Measurements from ENCODE around the gene DNM2. TPM values are rescaled to one million over a fixed set of nuclear protein-coding genes. Genes with fewer than 3 reads are reported as not detected.

DNM2 gene
- total RNA-seq, 1 experiment from 2014 or later: 125 TPM

DNA sequence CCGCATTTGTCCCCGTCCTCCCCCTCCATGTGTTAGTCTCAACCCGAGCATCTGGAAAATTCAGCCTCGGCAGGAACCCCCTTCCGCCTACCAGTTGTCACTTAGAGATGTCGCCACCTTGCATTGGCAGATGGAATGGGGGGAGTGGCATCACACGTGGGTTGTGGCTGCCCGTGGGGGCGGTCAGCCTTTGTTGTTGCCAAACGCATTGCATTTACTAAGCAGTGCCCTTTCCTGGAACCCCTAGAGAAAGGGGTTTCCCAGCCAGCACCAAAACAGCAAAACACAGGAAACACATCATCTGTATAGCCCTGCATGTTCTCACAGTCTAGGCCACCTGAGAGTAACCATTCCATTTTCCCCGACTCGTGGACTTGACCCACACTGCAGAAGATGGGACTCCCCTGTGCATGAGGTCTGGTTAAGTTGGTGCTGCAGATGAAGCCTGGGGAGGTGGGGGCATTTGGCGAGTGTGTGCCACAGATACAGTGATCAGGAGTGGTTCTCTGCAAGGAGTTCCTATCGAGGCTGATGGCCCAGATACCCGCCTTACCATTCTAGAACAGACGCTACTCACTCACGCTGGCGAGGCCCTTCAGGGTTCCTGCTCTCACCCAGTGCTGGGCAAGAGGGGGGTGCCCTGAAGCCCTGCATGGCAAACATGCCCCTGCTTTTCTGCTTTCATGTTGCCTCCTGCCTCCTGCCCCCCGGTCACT, 79.8 kb downstream of the DNM2 start:
- no TSS peak for BruUV-seq (replicated peaks)
- DNase-seq (ENCODE audit: low read depth, low spot score): no peak
- ChIA-PET POLR2A (no interaction called here), CTCF (no interaction called here)
- intact Hi-C loops (cut with micrococcal nuclease; ENCODE audit: unreplicated experiment) (no loop called here), in situ Hi-C loops (cut with HindIII; ENCODE audit: low pct_unique_long_range_greater_than_20kb, low sequenced_read_pairs) (no loop called here)
- no peak for TF ChIP-seq POLR2AphosphoS5 (IDR thresholded peaks at IDR 0.05; ENCODE audit: low read depth, low read length)
- TF ChIP-seq SIN3A (IDR thresholded peaks at IDR 0.05; ENCODE audit: borderline replicate concordance, insufficient read depth, low read depth, low read length): no peak
- no peak for TF ChIP-seq CTCF (IDR thresholded peaks at IDR 0.05)
- TF ChIP-seq, protein P1, sequence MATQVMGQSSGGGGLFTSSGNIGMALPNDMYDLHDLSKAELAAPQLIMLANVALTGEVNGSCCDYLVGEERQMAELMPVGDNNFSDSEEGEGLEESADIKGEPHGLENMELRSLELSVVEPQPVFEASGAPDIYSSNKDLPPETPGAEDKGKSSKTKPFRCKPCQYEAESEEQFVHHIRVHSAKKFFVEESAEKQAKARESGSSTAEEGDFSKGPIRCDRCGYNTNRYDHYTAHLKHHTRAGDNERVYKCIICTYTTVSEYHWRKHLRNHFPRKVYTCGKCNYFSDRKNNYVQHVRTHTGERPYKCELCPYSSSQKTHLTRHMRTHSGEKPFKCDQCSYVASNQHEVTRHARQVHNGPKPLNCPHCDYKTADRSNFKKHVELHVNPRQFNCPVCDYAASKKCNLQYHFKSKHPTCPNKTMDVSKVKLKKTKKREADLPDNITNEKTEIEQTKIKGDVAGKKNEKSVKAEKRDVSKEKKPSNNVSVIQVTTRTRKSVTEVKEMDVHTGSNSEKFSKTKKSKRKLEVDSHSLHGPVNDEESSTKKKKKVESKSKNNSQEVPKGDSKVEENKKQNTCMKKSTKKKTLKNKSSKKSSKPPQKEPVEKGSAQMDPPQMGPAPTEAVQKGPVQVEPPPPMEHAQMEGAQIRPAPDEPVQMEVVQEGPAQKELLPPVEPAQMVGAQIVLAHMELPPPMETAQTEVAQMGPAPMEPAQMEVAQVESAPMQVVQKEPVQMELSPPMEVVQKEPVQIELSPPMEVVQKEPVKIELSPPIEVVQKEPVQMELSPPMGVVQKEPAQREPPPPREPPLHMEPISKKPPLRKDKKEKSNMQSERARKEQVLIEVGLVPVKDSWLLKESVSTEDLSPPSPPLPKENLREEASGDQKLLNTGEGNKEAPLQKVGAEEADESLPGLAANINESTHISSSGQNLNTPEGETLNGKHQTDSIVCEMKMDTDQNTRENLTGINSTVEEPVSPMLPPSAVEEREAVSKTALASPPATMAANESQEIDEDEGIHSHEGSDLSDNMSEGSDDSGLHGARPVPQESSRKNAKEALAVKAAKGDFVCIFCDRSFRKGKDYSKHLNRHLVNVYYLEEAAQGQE (IDR thresholded peaks at IDR 0.05; ENCODE audit: insufficient read depth in 1 of 2, low read depth in 2 of 2, low read length in 1 of 2): no peak
- no peak for TF ChIP-seq TCF7L2 (IDR thresholded peaks at IDR 0.05; ENCODE audit: low read depth, low read length)
- no peaks in the 10 kb centered on the region for H3K9me3 ChIP-seq (ENCODE audit: control insufficient read depth, insufficient read depth, low read depth, low read length)
- H3K36me3 ChIP-seq (ENCODE audit: control insufficient read depth, insufficient read depth, low read length): peaks cover 5% of the 10 kb centered on the region
- no peaks in the 10 kb centered on the region for H3K27me3 ChIP-seq (ENCODE audit: control insufficient read depth, insufficient read depth, low read length)
- peak; percentile 29; the same call in 1 of the 2 replicates for ATAC-seq
- H3K4me3 ChIP-seq (ENCODE audit: low read depth in 2 of 2, low read length in 2 of 2): no peak overlapping the region
- H3K4me1 ChIP-seq (ENCODE audit: control insufficient read depth, insufficient read depth, low read length): no peaks in the 10 kb centered on the region
- H3K27ac ChIP-seq (ENCODE audit: low read length): no peak overlapping the region

DNA sequence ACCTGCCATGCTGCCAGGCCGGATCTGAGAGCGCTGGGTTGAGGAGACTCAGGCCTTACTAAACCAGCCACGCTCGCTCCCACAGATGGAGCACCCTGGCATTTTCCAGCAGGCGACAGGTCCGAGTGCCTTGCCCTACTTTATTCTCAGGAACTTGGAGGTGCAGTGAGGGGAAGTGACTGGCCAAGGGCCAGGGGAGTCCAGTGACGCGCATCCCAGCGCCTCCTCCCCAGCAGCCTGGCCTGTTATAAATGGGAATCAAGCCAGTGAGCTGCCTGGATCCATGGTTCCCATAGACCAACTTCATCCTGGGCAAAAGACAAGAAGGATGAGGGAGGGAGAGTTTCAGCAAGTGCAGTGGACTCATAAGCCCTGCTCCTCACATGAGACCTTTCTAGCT, 82.6 kb downstream of the DNM2 start:
- in situ Hi-C loops (cut with HindIII; ENCODE audit: low pct_unique_long_range_greater_than_20kb, low sequenced_read_pairs): no loop called here

GRCh38 chr19:10802479-10802878, 84.6 kb downstream of the DNM2 start:
- in situ Hi-C loops (cut with HindIII; ENCODE audit: low pct_unique_long_range_greater_than_20kb, low sequenced_read_pairs): no loop called here
- Histone ChIP-seq H3K27ac (ENCODE audit: low read length) (no peak overlapping the region), H3K36me3 (ENCODE audit: control insufficient read depth, insufficient read depth, low read length) (no peaks in the 10 kb centered on the region), H3K4me1 (ENCODE audit: control insufficient read depth, insufficient read depth, low read length) (no peaks in the 10 kb centered on the region), H3K9me3 (ENCODE audit: control insufficient read depth, insufficient read depth, low read depth, low read length) (no peaks in the 10 kb centered on the region), H3K4me3 (ENCODE audit: low read depth in 2 of 2, low read length in 2 of 2) (no peak overlapping the region), H3K27me3 (ENCODE audit: control insufficient read depth, insufficient read depth, low read length) (no peaks in the 10 kb centered on the region)
- ATAC-seq (no peak), DNase-seq (ENCODE audit: low read depth, low spot score) (no peak)
- intact Hi-C loops (cut with micrococcal nuclease; ENCODE audit: unreplicated experiment): no loop called here
- TF ChIP-seq POLR2AphosphoS5 (IDR thresholded peaks at IDR 0.05; ENCODE audit: low read depth, low read length): no peak
- TF ChIP-seq, protein P1 (IDR thresholded peaks at IDR 0.05; ENCODE audit: insufficient read depth in 1 of 2, low read depth in 2 of 2, low read length in 1 of 2): no peak
- TF ChIP-seq SIN3A (IDR thresholded peaks at IDR 0.05; ENCODE audit: borderline replicate concordance, insufficient read depth, low read depth, low read length): no peak
- no peak for TF ChIP-seq TCF7L2 (IDR thresholded peaks at IDR 0.05; ENCODE audit: low read depth, low read length)
- no peak for TF ChIP-seq CTCF (IDR thresholded peaks at IDR 0.05)
- no TSS peak for BruUV-seq (replicated peaks)
- POLR2A ChIA-PET: no interaction called here
- CTCF ChIA-PET: no interaction called here

More for the DNA sequence above, 82.6 kb downstream of the DNM2 start:
- intact Hi-C loops (cut with micrococcal nuclease; ENCODE audit: unreplicated experiment): no loop called here
- TF ChIP-seq SIN3A (IDR thresholded peaks at IDR 0.05; ENCODE audit: borderline replicate concordance, insufficient read depth, low read depth, low read length): no peak
- ChIA-PET CTCF (interaction anchor here (0.6 kb wide), 1 partner anchor 38 kb away, joined by 4 read pairs; no protein-coding TSS in a partner anchor), POLR2A (no interaction called here)
- no peaks in the 10 kb centered on the region for H3K36me3 ChIP-seq (ENCODE audit: control insufficient read depth, insufficient read depth, low read length)
- ATAC-seq (no peak), DNase-seq (ENCODE audit: low read depth, low spot score) (no peak)
- no peaks in the 10 kb centered on the region for H3K27me3 ChIP-seq (ENCODE audit: control insufficient read depth, insufficient read depth, low read length)
- no peaks in the 10 kb centered on the region for H3K4me1 ChIP-seq (ENCODE audit: control insufficient read depth, insufficient read depth, low read length)
- H3K9me3 ChIP-seq (ENCODE audit: control insufficient read depth, insufficient read depth, low read depth, low read length): no peaks in the 10 kb centered on the region
- H3K4me3 ChIP-seq (ENCODE audit: low read depth in 2 of 2, low read length in 2 of 2): no peak overlapping the region
- H3K27ac ChIP-seq (ENCODE audit: low read length): no peak overlapping the region
- no TSS peak for BruUV-seq (replicated peaks)
